Spinal cord (tissue), 10 donors: ENCODE results near the gene GNA12. TPM values are rescaled to one million over a fixed set of nuclear protein-coding genes. Genes with fewer than 3 reads are reported as not detected.

Experiments
- DNase-seq, 6 donors: peaks; one replicate each; pipeline versions ENCODE4 v3.0.0 to v3.0.0-alpha.2; 2013 to 2015; ENCODE audit warnings: low spot score in 6 of 6, low read depth in 4 of 6
- H3K27ac ChIP-seq: one replicate; pipeline ENCODE4 v1.5.1; 2013; ENCODE audit warnings: low read depth, low read length, control low read depth
- H3K27me3 ChIP-seq: one replicate; pipeline ENCODE4 v1.6.1; 2013; ENCODE audit warnings: low read length; ENCODE audit not compliant: control insufficient read depth, insufficient read depth
- H3K36me3 ChIP-seq: one replicate; pipeline ENCODE4 v1.6.1; 2013; ENCODE audit warnings: low read length; ENCODE audit not compliant: control insufficient read depth, insufficient read depth
- H3K4me1 ChIP-seq: one replicate; pipeline ENCODE4 v1.6.1; 2013; ENCODE audit warnings: low read length; ENCODE audit not compliant: control insufficient read depth, insufficient read depth
- H3K4me3 ChIP-seq: one replicate; pipeline ENCODE4 v1.5.1; 2013; ENCODE audit warnings: low read depth, low read length, control low read depth
- H3K9me3 ChIP-seq: one replicate; pipeline ENCODE4 v1.6.1; 2013; ENCODE audit warnings: low read length; ENCODE audit not compliant: control insufficient read depth, insufficient read depth
- WGBS: methylation state at CpG from one replicate; pipeline ENCODE4 v1.1.5; 2013; ENCODE audit warnings: missing lambda C conversion rate; ENCODE audit not compliant: insufficient coverage; 5-methylcytosine and 5-hydroxymethylcytosine counted together
- polyA plus RNA-seq, 2 donors: library from polyadenylated mRNA; unstranded; fragments of 120-200 nt; gene quantifications; one replicate each; pipeline ENCODE4 v1.2.1, GENCODE V29; 2013; ENCODE audit not compliant: insufficient read length in 2 of 2
- total RNA-seq, 2 donors: library from RNA; depleted of rRNA in 1 of 2; stranded (reverse); fragments of 120-200 nt in 1 of 2; fragments of >200 nt in 1 of 2; gene quantifications; one replicate each; pipeline versions ENCODE4 v1.2.3 to v1.2.4, GENCODE V29; 2013 to 2014
- donor health status: healthy.

Gene GNA12
- total and polyA plus RNA-seq, 4 donors = 17.9 to 125 (median 64.9) TPM

GRCh38 chr7:2776401-2776800 is 67.7 kb downstream of the GNA12 start:
- Histone ChIP-seq H3K9me3 (no peaks in the 10 kb centered on the region), H3K36me3 (peaks cover 3% of the 10 kb centered on the region), H3K27ac (no peak overlapping the region), H3K27me3 (no peaks in the 10 kb centered on the region), H3K4me1 (peaks cover 19% of the 10 kb centered on the region), H3K4me3 (no peak overlapping the region)
- 93% methylated on average over 10 of the region's 12 CpGs for WGBS
- DNase-seq = no peak

GRCh38 chr7:2775785-2776184 is 68.3 kb downstream of the GNA12 start:
- 58% methylated on average over 4 of the region's 4 CpGs for WGBS
- no peak overlapping the region for H3K4me3 ChIP-seq
- H3K4me1 ChIP-seq = peaks cover 19% of the 10 kb centered on the region
- no peaks in the 10 kb centered on the region for H3K27me3 ChIP-seq
- H3K9me3 ChIP-seq = no peaks in the 10 kb centered on the region
- peaks cover 5% of the 10 kb centered on the region for H3K36me3 ChIP-seq
- no peak for DNase-seq
- H3K27ac ChIP-seq = peak overlapping the region; percentile 53

GRCh38 chr7:2775376-2775775 is 68.7 kb downstream of the GNA12 start:
- Histone ChIP-seq H3K9me3 (no peaks in the 10 kb centered on the region), H3K27me3 (no peaks in the 10 kb centered on the region), H3K4me1 (peaks cover 19% of the 10 kb centered on the region), H3K36me3 (peaks cover 5% of the 10 kb centered on the region), H3K27ac (no peak overlapping the region), H3K4me3 (no peak overlapping the region)
- WGBS = 31% methylated on average over 12 of the region's 14 CpGs
- DNase-seq = peak in 2 of 6 donors; percentile 35 to 74

- no peak overlapping the region for H3K27ac ChIP-seq
Observed at GRCh38 chr7:2774935-2775334, 69.2 kb downstream of the GNA12 start.

GRCh38 chr7:2774280-2774679 is 69.8 kb downstream of the GNA12 start:
- WGBS = 93% methylated on average over 3 of the region's 6 CpGs
- Histone ChIP-seq H3K9me3 (peaks cover under 1% of the 10 kb centered on the region), H3K27me3 (no peaks in the 10 kb centered on the region), H3K27ac (no peak overlapping the region), H3K36me3 (peaks cover 5% of the 10 kb centered on the region), H3K4me3 (no peak overlapping the region), H3K4me1 (peaks cover 19% of the 10 kb centered on the region)
- DNase-seq = no peak

More at GRCh38 chr7:2774935-2775334, 69.2 kb downstream of the GNA12 start:
- 58% methylated on average over 4 of the region's 7 CpGs for WGBS
- H3K36me3 ChIP-seq = peaks cover 5% of the 10 kb centered on the region
- peaks cover 19% of the 10 kb centered on the region for H3K4me1 ChIP-seq
- no peak overlapping the region for H3K4me3 ChIP-seq
- no peaks in the 10 kb centered on the region for H3K9me3 ChIP-seq
- no peaks in the 10 kb centered on the region for H3K27me3 ChIP-seq
- DNase-seq = no peak

- Histone ChIP-seq H3K4me3 (no peak overlapping the region), H3K36me3 (peaks cover 5% of the 10 kb centered on the region), H3K27ac (no peak overlapping the region), H3K27me3 (no peaks in the 10 kb centered on the region), H3K9me3 (peaks cover 1% of the 10 kb centered on the region), H3K4me1 (peaks cover 19% of the 10 kb centered on the region)
- WGBS = 98% methylated on average over 11 of the region's 11 CpGs
- DNase-seq = no peak
Observed at GRCh38 chr7:2773608-2774007, 70.5 kb downstream of the GNA12 start.

GRCh38 chr7:2771274-2771731 is 72.8 kb downstream of the GNA12 start:
- Histone ChIP-seq H3K27ac (no peak overlapping the region), H3K27me3 (no peaks in the 10 kb centered on the region), H3K4me3 (no peak overlapping the region), H3K9me3 (peaks cover 1% of the 10 kb centered on the region), H3K36me3 (peaks cover 5% of the 10 kb centered on the region), H3K4me1 (peaks cover 18% of the 10 kb centered on the region)
- 90% methylated on average over 4 of the region's 6 CpGs for WGBS
- DNase-seq = peak in 1 of 6 donors; percentile 43

GRCh38 chr7:2764621-2765020 is 79.5 kb downstream of the GNA12 start:
- DNase-seq = no peak
- H3K4me1 ChIP-seq = peaks cover 43% of the 10 kb centered on the region
- H3K4me3 ChIP-seq = no peak overlapping the region
- H3K9me3 ChIP-seq = peaks cover 1% of the 10 kb centered on the region
- 85% methylated on average over 9 of the region's 11 CpGs for WGBS
- H3K27me3 ChIP-seq = no peaks in the 10 kb centered on the region
- H3K36me3 ChIP-seq = peaks cover 7% of the 10 kb centered on the region
- no peak overlapping the region for H3K27ac ChIP-seq

GRCh38 chr7:2763597-2763996 is 80.5 kb downstream of the GNA12 start:
- Histone ChIP-seq H3K9me3 (no peaks in the 10 kb centered on the region), H3K27ac (peak overlapping the region; percentile 60), H3K36me3 (peaks cover 7% of the 10 kb centered on the region), H3K4me1 (peaks cover 49% of the 10 kb centered on the region), H3K27me3 (no peaks in the 10 kb centered on the region), H3K4me3 (no peak overlapping the region)
- WGBS = no CpG with 5 or more reads among the region's 6 CpGs
- no peak for DNase-seq

- peaks cover 61% of the 10 kb centered on the region for H3K4me1 ChIP-seq
- no peak overlapping the region for H3K27ac ChIP-seq
- DNase-seq = no peak
- peaks cover 7% of the 10 kb centered on the region for H3K36me3 ChIP-seq
- no peaks in the 10 kb centered on the region for H3K9me3 ChIP-seq
- whole genome bisulfite sequencing = 97% methylated on average over 22 of the region's 29 CpGs
- H3K27me3 ChIP-seq = no peaks in the 10 kb centered on the region
- no peak overlapping the region for H3K4me3 ChIP-seq
Observed at GRCh38 chr7:2761801-2762497, 82.2 kb downstream of the GNA12 start.
